Femur (tissue), 1 donor: ENCODE measurements around the gene ONECUT3.

Source experiments
- DNase-seq: peaks from one replicate; pipeline ENCODE4 v3.0.0-alpha.2; 2017

Gene ONECUT3

DNA sequence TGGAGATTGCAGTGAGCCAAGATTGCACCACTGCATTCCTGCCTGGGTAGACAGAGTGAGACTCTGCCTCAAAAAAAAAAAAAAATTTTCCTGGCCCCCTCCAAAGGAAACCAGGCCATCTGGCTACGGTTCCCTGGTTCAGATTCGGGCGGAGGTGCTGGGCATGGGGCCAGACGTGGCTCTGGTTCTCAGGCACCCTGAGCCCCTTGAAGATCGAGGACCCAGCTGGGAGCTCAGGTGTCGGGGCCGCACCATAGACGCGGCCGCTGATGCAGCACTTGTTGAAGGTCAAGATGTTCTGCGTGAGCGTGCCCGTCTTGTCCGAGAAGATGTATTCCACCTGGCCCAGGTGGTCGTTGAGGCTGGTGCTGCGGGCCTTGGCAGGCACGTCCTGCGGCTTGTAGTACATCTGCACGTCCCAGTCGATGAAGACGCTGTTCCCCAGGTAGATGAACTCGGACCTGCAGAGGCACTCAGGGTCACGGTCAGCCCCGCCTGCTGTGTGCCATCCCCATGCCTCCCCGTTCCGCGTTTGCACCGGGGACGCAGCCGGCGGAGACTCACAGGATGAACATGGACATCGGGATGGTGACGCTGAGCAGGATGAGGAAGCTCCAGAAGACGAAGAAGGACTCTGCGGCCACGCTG, 46.5 kb downstream of the ONECUT3 start:
- DNase-seq, result no peak

DNA sequence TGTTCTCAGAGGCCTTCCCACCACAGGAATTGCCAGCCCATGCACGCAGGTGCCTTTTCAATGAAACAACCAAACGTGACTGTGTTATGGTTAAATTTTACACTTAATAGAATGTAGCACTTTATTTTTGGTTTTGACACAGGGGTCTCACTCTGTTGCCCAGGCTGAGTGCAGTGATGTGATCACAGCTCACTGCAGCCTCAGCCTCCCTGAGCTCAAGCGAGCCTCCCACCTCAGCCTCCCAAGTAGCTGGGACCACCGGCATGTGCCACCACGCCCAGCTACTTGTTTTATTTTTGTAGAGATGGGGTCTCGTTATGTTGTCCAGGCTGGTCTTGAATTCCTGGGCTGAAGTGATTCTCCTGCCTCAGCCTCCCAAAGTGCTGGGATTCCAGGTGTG, 51.6 kb downstream of the ONECUT3 start:
- no peak for DNase-seq

GRCh38 chr19:1805401-1806183, 52.3 kb downstream of the ONECUT3 start:
- DNase-seq, result no peak

DNA sequence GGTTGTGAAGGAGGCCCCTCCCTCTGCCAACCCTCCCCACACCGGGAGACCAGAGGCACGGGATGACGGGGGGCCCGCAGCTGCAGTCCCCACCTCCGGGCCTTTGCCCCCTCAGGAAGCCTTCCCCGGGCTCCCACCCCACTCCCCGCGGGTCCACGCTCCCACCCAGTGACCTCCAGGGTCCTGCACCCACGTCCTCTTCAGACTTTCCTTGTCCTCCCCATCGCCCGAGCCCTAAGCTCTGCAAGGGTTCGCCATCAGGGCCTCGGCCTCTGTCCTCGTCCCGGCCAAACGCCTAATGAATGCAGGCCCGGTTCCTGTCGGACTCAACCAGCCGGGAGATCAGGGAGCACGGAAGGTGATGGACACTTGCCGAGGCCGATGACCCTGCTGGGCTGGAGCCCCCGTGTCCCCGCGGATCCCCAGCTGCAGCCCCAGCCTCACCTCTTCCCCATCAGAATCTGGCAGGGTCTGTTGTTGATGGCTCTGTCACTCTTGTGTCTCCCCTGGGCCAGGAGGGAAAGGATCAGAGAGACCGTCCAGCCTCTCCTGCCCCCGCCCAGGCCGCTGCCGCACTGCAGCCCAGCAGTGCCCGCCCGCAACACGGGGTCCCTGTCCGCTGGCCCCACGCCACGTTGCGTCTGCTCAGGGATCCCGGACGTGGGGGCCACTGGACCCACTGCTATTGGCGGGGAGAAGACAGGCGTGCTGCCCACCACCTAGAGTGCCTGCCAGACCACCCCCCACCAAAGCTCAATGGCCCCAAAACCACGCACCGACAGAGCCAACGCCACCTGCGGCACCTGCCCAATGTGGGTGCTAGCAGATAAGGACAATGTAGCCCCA, 53.1 kb downstream of the ONECUT3 start:
- DNase-seq, result no peak

GRCh38 chr19:1807030-1807694, 53.9 kb downstream of the ONECUT3 start:
- DNase-seq, result no peak

DNA sequence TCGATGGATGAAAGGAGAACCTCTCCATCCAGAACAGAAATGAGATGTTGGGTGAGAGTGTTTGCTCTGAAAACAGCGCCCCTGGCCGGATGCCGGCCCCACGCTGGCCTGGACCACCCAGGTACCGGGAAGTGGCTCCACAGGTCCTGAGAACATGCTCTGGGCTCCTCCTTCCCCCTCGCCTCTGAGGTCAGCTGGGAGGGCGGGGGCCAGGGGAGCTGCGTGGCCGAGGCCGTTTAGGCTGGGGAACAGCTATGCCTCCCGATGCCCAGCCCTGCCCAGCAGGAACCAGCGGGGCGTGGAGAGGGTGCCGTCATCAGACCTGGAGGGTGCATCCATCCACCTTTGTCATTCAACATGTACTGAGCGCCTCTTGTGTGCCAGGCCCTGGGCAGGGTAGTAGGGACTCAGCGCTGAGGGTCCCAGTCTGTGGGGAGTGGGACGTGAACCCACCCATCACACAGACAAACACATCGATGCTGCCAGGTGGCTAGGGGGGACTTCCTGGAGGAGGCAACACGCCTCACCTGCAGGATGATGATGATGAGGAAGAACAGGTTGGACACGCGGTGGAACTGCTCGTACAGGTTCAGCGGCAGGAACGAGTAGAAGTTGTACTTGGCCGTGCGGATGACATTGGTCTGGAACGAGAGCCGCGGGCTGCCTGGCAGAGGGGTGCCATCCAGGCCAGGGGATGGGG, 54.5 kb downstream of the ONECUT3 start:
- no peak for DNase-seq

DNA sequence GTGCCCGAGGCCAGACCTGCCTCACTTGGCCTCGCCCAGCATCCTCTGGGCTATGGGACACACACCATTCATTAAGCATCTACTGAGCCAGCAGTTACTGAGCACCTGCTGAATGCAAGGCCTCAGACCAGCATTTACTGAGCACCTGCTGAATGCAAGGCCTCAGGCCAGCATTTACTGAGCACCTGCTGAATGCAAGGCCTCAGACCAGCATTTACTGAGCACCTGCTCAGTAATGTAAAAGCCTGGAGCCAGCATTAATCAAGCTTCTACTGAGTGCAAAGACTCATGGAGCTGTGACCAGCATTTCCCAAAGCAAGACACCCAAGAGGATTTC, 55.1 kb downstream of the ONECUT3 start:
- no peak for DNase-seq

- no peak for DNase-seq
Observed at GRCh38 chr19:1809678-1810077, 56.4 kb downstream of the ONECUT3 start.

GRCh38 chr19:1810439-1811160, 57.3 kb downstream of the ONECUT3 start:
- peak; percentile 23 for DNase-seq

DNA sequence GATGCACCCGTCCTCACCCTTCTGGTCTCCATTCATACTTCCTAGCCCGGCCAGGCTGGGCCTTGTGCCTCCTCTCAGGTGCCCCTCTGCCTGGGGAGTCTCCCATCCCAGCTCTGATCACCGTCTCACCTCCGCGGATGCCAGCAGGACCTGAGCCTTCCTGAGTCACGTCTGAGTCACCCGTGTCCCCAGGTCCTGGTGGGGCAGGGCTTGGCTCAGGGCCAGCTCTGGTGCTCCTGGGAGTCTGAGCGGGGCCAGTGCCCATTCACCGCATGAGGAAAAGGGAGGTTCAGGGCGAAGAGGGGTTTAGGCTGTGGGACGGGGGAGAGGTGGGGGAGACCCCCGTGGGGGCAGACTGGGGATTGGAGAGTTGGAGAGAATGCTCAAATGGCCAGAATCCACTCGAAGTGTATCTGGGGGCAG, 58.2 kb downstream of the ONECUT3 start:
- peak; percentile 51 for DNase-seq

DNA sequence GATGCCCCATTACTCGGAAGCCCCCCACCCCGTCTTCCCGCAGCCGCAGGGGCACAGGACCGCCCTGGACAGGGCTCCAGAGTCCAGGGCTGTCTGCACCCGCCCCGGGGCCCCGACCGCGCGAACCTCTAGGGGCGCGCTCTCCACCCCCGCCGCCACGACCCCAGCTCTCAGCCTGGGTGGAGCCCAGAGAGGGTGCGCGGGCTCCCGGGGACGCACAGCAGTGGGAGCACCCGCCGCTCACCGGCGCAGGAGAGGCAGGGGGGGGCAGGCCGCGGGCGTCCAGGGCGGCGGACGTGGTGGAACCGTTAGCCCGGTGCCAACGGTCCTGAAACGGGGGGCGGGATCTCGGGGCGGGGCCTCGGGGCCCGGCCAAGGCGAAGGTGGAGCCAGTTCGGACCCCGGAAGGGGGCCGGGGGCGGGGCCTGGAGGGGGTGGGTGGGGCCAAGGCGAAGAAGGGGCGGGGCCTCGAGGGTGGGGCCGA, 58.7 kb downstream of the ONECUT3 start, which contains the start of gene ATP8B3:
Gene ATP8B3 (minus strand): TSS at position 335 of the 484 bp plus-strand sequence. CDS start 540 bp downstream, outside the sequence.
- no peak for DNase-seq

- peak; percentile 92 for DNase-seq
Observed at GRCh38 chr19:1812426-1813191, 59.3 kb downstream of the ONECUT3 start.

GRCh38 chr19:1813192-1814182, 60.2 kb downstream of the ONECUT3 start:
- DNase-seq, result no peak

DNA sequence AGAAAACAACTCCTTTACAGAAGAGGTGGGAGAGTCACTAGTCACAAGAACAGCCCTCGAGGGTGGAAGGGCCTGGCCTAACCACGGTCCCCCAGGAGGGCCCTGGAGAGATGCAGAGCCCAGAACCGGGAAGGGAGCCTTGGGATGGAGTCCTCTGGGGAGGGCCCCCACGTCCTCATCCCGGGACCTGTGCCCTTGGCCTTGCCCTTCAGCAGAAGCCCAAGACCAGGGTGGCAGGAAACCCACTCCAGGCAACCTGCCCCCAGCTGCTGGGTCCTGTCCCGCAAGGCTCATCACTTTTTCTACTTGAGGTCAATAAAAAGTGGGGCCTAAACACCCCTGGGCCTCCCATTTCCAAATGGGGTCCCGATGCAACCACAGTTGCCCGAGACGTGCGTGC, 61.1 kb downstream of the ONECUT3 start:
- DNase-seq, result no peak

- DNase-seq, result no peak
Observed at GRCh38 chr19:1814833-1815604, 61.7 kb downstream of the ONECUT3 start.

- peak; percentile 24 for DNase-seq
Observed at GRCh38 chr19:1815605-1816529, 62.6 kb downstream of the ONECUT3 start.
